IPS-NIHi7 (cell line): ENCODE data around the gene PSMG3.

Experiments used
- DNase-seq: peaks from one replicate; pipeline ENCODE4 v3.0.0; 2012; ENCODE audit warnings: mixed read lengths; ENCODE audit errors: extremely low spot score

Gene PSMG3

DNA sequence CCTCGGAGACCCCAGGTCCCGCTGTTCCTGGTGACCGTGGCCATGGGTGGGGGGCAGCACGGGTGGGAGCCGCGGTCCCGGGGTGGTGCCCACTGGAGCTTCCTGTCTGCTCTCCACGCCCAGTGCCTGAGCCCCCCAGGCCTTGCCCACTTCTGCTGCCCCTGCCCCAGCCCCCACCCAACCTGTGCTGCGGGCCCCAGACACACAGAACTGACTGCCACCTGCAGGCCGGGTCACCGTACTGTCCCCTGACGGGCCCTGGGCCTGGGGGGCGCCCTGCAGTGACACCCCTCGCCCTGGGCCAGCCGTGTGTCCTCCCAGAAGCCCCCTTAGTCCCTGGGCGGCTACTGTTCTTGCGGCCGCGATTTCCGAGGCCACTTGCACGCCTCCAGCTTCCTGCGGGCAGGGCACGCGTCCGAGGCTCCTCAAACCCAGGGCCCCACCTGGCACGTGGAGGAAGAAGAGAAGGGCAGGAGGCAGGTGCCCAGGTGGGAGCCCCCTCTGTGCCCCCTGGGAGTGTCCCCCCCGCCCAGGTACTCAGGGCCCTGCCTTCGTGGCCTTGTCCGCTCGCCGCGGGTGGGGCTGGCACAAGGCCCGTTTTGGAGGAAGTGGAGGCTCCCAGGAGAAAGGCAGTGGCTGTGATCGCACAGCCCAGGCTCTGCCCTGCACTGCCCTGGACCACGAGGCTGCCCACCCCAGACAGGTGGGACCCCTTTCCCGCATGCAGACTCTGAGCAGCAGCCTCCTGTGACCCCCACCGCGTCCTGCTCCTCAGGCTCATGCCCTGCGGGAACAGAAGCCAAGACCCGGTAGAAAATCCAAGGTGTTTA is 24.2 kb downstream of the PSMG3 start:
- DNase-seq = no peak

DNA sequence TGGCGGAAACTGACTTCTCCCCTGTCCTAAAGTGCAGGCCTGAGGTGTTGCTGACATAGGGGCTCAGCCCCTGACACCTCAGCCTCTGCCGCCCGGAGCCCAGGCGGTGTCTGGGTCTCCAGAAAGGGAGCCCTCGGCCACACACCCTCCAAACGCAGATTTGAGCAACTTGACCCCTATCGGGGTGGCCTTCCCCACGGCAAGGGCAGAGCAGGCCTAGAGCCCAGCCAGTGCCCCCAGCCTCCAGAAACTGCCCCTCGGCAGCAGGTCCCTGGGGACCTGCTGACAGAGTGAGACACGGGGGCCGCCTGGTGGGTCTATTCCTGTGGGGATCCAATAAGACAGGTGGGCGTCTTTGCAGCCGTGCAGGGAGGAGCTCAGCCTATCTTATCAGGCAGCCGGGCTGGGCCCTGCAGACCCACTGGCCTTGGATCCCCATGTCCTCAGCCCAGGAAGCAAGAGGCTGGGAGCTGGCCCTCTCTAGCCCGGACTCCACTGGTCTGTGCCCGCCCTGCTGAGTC is 24.9 kb downstream of the PSMG3 start:
- DNase-seq = no peak

DNA sequence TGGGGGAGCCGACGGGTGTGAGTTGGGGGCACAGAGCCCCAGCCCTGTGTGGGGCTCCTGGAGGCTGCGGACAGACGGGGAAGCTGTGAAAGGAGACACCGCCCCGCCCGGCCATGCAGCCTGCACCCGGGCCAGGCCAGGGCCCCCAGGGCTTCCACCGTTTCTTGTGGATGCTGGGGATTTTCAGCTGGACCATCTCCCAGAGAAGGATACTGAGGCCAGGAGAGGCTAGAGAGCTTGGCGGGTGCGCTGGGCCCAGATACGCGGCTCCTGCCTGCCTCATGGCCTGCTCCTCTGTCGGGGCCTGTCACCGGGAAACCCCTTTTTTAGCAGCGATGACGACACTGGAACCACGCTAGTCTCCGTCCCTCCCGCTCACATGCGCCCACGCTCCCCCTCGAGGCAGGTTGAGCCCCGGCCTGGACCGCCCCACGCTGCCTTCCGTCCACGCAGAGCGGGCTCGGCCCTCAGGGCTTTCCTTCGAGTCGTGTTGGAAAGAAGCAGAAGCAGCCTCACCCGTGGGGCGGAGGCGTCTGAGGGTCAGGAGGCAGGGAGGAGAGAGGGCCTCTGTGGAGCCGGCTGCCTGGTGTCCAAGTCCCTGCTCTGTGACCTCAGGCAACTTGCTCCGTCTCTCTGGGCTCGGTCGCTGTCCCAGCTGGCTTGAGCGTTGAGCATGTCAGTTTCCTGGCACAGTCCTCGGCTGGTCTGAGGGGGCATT is 25.5 kb downstream of the PSMG3 start:
- DNase-seq = no peak

DNA sequence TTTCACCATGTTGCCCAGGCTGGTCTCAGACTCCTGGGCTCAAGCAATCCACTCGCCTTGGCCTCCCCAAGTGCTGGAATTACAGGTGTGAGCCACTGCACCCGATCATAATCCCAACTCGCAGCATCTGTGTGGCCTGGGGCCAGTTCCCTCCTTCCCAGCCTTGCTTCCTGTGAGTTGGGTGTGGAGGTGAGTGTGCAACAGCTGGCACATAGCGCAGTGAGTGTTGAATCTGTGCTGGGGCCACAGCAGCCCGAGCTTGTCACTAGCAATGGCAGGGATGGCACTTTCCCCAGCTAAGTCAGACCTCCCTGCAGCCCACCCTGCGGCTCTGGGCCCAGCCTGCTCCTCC is 26.0 kb downstream of the PSMG3 start:
- DNase-seq = no peak

DNA sequence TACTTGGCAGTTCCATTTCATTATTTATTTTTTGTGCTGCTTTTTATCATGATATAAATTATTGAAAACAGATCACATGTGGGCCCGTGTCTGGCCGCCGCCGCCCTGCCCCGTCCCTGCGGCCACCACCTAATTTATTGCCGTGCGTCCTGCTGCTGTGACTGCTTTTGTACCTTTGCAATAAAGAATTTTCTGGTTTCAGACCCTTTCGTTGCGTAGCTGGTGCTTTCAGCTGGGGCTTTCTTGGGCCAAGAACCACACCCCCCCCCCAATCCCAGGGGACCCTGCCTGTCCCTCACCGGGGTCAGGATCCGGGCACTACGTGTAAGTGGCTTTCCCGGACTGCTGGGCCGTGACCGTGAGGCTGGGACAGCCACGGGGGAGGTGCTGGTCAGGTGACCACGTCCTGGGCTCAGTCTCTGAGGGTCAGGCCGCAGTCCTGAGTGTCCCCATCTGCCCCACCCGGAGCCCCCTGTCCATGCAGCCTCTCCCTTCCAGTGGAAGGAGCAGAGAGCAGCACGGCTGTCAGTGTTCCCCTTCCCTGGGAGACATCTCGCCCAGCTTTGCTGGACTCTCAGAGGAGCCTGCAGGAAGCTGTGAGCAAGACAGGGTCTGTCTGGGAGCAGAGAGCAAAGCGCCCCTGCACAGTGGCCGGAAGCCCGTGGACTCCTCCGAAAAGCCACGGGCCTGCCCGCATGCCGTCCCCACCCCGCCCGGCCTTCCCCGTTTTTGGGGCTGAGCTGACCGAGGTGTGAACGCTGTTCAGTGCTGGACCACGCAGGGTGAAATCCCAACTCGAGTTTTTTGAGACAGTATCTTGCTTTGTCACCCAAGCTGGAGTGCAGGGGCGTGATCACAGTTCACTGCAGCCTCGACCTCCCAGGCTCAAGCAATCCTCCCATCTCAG is 26.7 kb downstream of the PSMG3 start:
- no peak for DNase-seq

DNA sequence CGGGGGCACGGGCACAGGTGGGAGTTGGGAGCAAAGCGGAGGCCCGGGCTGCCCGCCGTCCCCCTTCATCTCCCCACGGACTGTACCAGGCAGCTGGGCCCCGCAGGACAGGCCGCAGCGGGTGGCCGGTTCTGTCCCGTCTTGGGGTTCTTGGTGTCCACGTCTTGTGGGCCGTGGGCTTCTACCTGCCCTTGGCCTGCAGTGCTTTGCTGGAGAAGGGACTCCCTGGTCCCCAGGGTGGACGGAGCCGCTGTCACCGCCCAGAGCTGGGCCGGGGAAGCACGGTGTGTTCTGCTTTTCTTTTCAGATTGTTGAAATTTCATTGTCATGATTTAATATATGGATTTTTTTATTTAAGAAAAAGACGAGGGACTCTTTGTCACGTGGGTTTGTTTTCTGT is 27.5 kb downstream of the PSMG3 start:
- DNase-seq = no peak

DNA sequence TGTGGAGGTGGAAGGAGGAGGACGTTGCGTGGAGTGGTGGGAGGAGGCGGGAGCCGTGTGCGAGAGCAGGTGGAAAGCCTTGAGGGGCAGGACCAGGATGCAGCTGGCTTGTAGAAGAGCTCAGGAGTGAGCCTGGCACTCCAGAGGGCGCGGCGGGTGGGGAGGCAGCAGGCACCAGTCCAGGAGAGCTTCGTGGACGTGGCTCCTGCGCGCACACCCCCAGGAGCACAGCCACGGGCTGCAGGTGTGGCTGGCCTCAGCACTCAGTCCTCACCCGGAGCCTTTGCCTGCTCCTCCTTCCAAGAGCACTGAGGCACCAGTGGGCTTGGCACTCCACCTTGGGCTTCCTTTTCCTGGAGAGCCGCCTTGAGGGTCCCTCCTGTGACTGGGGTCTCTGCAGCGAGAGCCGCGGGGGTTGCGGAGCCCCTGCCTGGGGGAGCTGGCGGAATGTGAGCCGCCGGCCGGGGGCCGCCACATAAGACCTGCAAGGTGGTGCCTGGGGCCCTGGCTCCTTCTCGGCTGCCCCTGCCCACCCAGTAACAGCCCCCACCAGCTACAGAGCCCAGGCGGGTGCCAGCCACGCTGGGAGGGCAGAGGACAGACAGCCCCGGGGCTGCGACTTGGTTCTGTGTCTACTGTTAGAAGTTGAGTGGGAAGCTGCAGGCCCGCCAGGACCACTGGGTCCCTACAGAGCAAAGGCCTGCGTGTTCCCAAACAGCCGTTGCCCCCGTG is 28.2 kb downstream of the PSMG3 start:
- no peak for DNase-seq

DNA sequence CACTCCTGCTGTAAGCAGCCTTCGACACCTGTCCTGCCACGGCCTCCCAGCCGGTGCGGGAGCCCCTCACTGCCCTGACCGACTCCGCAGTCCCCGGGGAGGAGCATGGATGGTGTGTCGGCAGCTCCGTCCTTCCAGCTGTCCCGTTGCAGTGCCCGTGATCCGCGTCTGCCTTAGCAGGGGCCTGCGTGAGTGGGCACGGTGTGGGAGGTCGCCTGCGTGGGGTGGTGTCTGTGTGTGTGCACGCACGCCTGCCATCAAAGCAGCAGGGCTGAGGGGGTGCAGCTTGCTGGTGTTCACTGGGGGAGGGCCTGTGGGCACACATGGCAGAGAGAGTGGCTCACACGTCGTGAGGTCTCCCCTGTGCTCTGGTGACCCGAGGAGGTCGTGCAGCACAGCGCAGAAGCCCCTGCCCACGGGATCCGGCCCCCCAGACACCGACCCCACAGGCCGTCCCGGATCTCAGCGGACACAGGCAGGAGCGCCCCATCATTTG is 29.0 kb downstream of the PSMG3 start:
- DNase-seq = no peak

DNA sequence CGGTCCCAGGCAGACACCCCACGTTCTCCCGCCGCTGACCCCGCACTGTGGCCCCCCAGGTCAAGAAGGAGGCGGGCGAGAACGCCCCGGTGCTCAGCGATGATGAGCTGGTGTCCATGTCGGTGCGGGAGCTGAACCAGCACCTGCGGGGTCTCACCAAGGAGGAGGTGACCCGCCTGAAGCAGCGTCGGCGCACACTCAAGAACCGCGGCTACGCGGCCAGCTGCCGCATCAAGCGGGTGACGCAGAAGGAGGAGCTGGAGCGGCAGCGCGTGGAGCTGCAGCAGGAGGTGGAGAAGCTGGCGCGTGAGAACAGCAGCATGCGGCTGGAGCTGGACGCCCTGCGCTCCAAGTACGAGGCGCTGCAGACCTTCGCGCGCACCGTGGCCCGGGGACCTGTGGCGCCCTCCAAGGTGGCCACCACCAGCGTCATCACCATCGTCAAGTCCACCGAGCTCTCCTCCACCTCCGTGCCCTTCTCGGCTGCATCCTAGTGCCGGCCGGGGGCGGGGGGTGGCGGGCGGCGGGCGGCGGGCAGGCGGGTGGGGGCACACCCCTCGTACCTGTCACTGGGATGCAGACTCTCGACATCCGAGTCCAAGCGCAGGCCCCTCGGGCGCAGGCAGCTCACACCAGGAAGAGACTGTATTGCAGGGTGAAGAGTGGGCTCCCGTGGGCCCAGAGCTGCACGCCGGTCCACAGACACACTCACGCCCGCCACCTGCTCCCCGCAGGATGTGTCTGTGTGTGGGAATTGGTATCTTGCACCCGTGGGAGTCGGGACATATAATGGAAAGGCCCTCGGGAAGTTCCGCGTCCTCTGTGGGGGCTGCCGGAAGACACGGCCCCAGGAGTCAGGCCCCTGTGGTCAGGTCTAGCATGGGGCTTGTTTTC is 29.7 kb downstream of the PSMG3 start:
- no peak for DNase-seq

DNA sequence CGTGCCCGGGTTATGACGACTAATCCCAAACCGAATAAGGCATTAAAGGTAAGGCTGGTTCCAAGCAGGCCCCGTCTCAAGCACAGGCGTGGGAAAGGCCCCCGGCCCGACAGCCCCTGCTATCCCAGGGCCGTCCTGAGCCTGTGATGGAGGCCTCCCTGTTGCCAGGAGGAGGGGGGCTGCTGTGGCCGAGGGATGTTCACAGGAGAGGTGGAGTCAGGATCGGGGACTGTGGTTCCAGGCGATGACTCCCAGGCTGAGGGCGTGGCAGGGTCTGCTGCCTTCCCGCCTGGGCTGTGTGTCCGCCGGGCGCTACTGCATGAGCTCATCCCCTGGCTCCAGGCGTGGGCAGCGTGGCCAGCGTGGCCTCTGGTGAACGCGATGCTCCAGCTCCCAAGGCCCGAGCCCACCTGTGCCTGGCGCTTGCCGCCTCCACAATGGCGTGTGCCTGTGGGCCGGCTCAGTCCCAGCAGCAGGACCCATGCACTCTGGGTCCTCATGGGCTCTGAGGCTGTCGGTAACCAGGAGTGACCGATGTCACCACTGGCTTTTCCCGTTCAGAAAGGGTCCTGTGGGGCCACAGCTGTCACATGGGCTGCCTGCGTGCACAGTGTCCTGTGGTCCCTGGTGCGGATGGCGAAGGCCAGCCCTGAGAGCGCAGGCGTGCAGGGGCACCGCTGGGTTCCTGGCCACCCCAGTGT is 30.5 kb downstream of the PSMG3 start:
- DNase-seq = no peak

DNA sequence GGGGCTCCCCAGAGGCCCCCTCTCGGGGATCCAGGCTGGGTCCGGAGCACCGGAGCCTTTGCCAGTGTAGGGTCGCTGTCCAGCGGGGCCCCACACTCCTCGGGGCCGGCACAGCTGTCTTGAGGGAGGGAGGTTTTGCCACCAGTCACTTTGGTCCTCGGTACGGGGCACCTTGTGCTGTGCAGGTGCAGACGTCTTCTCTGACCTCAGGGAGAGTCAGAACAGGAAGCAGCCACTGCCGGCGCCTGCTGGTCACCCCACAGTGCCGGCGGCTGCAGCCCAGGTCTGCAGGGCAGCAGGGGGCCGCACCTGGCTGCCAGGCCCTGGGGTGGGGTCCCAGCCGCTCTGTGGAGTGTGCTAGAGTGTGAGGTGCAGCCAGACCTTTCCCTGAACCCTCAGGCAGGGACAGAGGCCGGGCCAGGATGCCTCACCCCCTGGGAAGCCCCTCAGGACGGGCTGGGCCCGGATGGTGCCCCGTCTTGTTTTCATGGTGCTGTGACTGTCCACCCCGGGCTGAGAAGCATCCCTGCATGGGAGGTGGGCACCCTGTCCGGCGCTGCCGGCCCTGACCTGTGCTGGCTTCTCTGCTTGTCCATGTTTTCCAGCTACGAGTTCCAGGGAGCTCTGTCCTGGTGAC is 31.2 kb downstream of the PSMG3 start:
- no peak for DNase-seq

DNA sequence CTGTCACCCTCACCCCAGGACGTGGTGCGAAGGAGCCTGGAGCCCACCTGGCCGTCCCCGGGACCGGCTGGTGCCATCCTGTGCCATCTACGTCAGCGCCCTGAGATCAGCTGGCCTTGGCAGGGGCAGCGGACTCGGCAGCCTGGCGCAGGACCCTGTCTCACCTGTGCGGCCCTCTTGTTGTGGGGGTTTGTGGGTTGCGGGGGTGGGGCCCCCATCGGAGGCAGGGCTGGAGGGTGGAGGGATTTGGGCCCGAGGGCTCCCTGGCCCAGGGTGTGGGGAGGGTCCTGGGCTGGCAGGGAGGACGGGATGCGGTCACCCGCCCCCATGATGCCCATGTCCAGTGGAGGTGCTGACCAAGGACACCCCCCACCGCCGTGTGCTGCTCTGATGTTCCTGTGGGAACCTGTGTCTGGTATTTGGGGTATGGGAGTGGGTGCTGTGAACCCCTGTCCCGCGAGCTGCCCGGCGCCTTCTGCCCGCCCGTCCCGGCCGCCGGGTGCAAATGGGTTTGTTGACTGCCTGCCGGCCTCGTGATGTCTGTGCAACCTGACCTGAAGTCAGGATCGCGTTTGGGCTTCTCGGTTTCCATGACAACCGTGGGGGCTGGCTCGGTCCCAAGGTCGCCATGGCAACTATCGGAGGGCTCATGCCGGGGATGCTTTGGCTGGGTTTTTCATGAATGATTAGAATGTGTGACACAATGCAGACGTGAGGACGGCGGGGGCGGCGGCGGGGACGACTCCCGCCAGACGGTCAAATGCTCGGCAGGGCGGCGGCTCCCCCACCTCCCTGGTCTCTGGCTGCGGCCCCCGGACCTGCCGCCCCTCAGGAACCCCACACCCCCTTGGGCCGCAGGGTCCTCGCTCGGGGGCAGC is 32.1 kb downstream of the PSMG3 start:
- DNase-seq = no peak

DNA sequence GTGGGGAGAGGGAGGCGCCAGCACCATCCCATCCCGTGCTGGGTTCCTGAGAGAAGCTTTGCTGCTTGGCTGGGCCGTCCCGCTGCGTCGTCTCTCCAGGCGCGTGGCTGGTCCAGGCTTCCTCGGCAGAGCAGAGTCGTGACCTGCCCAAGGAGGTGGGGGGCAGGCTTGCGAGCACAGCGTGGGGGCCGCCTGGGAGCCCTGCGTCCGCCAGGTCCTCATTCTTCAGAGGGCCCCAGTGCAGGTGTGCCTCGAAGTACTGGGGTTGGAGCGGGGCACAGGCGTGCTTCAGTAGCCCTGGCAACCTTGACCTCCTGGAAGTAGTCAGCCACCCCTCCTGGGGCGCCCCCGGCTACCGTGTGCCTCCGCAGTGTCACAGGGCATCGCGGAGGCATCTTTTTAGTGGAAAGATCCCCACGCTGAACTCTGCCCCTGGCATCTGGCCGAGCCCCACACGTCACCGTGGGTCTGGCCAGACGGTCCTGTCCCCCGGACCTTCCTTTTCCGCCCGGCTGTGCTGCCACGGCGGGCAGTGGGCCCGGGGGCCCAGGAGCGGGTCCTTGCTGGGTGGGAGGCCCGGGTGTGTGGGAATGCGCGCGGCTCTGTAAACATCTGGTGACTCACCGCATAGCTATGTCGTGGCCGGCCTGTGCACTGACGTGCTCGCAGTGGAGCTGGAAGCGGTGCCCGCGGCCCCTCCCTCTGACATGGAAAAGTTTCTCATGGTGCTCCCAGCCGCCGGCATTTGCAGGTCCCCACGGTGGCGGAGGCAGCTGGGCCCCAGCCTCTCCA is 32.9 kb downstream of the PSMG3 start:
- peak; percentile 80 for DNase-seq

DNA sequence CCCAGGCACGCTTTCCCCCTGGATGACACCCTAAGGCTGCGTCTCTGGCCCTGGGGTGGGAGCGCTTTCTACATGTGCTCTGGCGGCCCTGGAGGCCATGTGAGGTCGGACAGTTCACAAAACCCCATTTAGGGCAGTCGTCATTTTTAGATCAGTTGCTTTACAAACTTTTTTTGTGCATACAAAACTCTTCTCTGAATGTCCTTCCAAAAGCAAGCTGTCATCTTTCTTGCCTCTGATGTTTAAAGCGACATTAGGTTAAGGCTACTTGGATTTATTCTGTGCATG is 33.4 kb downstream of the PSMG3 start:
- no peak for DNase-seq

DNA sequence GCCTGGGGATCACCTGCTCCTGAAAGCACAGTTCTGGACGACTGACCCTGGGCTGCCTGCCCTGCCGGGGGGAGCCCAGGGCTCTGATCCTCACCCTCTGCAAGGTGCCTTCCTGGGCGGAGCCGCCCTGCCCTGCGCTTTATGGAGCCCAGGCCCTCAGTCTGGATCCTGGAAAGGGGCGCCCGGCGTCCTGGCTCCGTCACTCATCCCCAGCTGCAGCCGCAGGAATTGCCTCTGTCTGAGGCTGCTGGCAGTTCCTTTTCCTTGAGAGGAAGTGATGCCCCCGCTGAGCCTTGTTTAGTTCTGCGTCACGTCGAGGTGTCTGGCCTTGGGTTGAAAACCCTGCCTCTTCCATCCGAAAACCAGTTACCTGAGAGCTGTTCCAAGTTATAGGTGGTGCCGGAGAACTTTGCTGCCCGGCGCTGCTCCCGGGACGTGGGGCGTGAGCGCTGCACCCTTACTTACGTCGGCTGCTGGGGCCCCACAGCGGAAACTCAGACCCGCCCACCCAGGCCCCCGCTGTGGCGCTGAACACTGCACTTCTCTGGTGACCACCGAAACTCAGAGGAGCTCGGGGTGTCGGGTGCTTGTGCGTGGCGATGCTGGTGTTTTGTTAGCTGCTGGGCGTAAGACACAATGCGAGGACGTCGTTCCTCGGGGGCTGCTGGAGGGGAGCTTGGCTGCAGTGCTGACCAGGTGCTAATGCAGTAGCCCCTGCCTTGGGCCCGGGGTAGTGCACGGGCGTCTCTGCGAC is 34.0 kb downstream of the PSMG3 start:
- no peak for DNase-seq

DNA sequence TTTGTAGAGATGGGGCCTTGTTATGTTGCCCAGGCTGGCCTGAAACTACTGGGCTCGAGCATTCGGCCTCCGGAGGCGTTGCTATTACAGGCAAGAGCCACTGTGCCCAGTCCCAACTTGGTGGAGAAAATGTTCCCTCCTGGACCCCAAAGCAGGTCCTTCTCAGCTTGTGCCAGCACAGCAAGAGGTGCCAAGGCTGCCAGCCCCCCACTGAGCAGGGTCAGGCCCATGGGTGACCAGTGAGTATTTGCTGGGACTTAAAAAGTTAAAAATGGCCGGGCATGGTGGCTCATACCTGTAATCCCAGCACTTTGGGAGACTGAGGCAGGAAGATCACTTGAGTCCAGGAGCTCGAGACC is 34.8 kb downstream of the PSMG3 start:
- no peak for DNase-seq
